AG04450 (cell line): Measurements from ENCODE around the gene PDCD6IP. TPM values are rescaled to one million over a fixed set of nuclear protein-coding genes. Genes with fewer than 3 reads are reported as not detected.

Experiments used
- CTCF ChIA-PET: fragments of 300-600, 350-600 bp; formaldehyde crosslinking; extraction: SDS; loops from one replicate; lab custom pipeline; 2022; ENCODE audit warnings: antibody characterized with exemption, inconsistent platforms; lab: Charles Lee
- POLR2A ChIA-PET: fragments of 350-600 bp; formaldehyde crosslinking; extraction: SDS; loops from one replicate; lab custom pipeline; 2021; ENCODE audit warnings: antibody characterized with exemption, inconsistent platforms; lab: Yijun Ruan, JAX
- DNase-seq: peaks from one replicate; pipeline ENCODE4 v3.0.0-alpha.2; 2011; ENCODE audit warnings: low read depth, low spot score
- H3K27ac ChIP-seq: one replicate; pipeline ENCODE4 v1.5.1; 2012; ENCODE audit warnings: low read depth, low read length, control low read depth
- H3K27me3 ChIP-seq: one replicate; pipeline ENCODE4 v1.6.0; 2012; ENCODE audit warnings: low read length; ENCODE audit not compliant: control insufficient read depth, insufficient read depth
- H3K4me3 ChIP-seq: 2 replicates; pipeline ENCODE4 v1.5.1; 2011; ENCODE audit warnings: mild to moderate bottlenecking, low read depth, low read length, control low read depth
- H3K9me3 ChIP-seq: 2 replicates; pipeline ENCODE4 v1.5.1; 2012; ENCODE audit warnings: low read length; ENCODE audit not compliant: control insufficient read depth, insufficient read depth
- polyA plus RNA-seq: library from polyadenylated mRNA; depleted of rRNA; stranded (reverse); fragments of >200 nt; gene quantifications from 2 replicates; pipeline ENCODE4 v1.2.3, GENCODE V29; 2011
- TF ChIP-seq, protein P1 (sequence below): IDR thresholded peaks from 2 replicates; pipeline ENCODE4 v1.5.1; 2011; ENCODE audit warnings: low read depth, low read length, control low read depth, inconsistent platforms

PDCD6IP gene
- polyA plus RNA-seq, 1 experiment = 188 TPM

DNA sequence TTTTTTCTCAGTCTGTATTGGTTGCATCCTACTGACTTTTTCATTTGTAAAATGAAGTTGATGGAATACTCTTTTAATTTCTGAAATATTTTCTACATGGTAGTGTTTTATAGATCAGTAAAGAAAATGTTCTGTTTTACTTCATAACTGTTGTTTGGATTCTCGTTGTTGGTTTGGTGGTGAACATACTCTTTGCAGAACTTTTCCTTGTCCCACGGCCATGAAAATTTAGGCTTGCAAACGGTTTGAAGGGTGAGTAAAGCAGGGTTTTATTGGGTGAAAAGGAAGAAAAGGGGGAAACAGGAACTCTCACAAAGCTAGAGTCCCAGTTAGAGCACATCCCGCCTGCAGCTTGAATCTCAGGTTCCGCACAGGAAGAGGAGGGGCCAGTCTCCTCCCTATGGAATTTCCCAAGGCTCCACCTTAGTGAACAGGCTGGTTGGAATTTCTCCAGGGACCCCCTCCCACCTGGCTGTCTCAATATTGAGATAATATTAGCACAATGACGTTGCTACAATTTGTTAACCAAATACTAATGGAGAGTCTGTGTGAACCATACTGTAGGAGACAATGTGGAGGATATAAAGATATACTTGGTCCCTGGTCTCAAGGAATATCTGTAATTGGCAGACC, 5.6 kb downstream of the PDCD6IP start:
- DNase-seq = no peak
- ChIA-PET POLR2A (no interaction called here), CTCF (no interaction called here)

DNA sequence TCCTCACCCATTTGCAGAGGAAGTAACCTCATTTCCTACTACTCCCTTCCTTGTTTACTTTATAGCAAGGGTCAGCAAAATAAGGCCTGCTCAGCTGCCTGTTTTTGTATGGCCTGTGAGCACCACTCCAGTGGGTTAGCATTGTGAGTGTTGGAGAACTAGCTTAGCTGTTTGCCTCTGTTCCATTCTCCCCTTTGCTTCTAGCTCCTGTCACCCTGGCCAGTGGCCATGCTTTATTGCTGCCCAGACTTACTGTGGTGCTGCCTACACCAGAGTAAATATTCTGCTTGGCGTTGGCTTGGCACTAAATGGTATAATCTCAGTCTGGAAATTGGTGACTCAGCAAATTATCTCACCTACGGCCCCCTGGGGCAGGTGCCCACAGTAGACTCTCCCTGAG, 8.8 kb downstream of the PDCD6IP start:
- CTCF ChIA-PET = interaction anchor here (1.9 kb wide), 1 partner anchor 31 kb away, joined by 7 read pairs; no protein-coding TSS in a partner anchor
- H3K9me3 ChIP-seq = no peaks in the 10 kb centered on the region
- no peak overlapping the region for H3K27ac ChIP-seq
- no peak for DNase-seq
- POLR2A ChIA-PET = no interaction called here
- TF ChIP-seq, protein P1, sequence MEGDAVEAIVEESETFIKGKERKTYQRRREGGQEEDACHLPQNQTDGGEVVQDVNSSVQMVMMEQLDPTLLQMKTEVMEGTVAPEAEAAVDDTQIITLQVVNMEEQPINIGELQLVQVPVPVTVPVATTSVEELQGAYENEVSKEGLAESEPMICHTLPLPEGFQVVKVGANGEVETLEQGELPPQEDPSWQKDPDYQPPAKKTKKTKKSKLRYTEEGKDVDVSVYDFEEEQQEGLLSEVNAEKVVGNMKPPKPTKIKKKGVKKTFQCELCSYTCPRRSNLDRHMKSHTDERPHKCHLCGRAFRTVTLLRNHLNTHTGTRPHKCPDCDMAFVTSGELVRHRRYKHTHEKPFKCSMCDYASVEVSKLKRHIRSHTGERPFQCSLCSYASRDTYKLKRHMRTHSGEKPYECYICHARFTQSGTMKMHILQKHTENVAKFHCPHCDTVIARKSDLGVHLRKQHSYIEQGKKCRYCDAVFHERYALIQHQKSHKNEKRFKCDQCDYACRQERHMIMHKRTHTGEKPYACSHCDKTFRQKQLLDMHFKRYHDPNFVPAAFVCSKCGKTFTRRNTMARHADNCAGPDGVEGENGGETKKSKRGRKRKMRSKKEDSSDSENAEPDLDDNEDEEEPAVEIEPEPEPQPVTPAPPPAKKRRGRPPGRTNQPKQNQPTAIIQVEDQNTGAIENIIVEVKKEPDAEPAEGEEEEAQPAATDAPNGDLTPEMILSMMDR = no peak
- H3K4me3 ChIP-seq = no peak overlapping the region
- no peaks in the 10 kb centered on the region for H3K27me3 ChIP-seq

More for the DNA sequence above, 5.6 kb downstream of the PDCD6IP start:
- Histone ChIP-seq H3K27me3 (no peaks in the 10 kb centered on the region), H3K27ac (no peak overlapping the region), H3K4me3 (no peak overlapping the region), H3K9me3 (no peaks in the 10 kb centered on the region)
- TF ChIP-seq, protein P1 = no peak

DNA sequence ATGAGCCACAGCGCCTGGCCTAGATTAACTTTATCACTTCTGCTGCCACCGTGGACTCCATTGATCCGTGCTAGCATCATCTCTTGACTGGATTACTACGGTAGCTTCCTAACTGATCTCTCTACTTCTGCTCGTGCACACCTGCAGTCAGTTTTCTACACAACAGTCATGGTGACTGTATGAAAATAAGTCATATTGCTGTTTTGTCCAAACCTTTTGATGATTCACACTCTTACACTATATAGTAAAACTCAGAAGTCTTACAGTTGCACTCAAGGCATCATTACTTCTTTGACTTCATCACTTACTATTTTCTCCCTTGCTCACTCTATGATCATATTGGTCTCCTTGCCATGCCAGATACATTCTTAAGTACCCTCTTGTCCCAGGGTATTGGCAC, 10.1 kb downstream of the PDCD6IP start:
- TF ChIP-seq, protein P1 = no peak
- Histone ChIP-seq H3K27me3 (no peaks in the 10 kb centered on the region), H3K4me3 (no peak overlapping the region), H3K9me3 (no peaks in the 10 kb centered on the region), H3K27ac (no peak overlapping the region)
- DNase-seq = no peak
- ChIA-PET CTCF (no interaction called here), POLR2A (no interaction called here)

DNA sequence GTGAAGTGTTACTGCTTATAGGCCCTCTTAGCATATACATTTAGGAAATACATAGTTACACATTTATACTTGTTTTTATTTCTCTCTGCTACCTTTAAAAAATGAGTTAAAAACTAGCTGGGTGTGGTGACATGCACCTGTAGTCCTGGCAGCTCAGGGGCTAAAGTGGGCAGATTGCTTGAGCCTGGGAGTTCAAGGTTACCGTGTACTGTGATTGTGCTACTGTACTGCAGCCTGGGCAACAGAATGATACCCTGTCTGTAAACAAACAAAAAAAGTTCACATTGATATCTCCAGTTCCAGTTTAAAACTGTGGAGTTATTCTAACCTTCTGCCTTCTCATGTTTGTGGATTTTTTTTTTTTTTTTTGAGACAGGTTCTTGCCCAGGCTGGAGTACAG, 12.1 kb downstream of the PDCD6IP start:
- CTCF ChIA-PET = no interaction called here

DNA sequence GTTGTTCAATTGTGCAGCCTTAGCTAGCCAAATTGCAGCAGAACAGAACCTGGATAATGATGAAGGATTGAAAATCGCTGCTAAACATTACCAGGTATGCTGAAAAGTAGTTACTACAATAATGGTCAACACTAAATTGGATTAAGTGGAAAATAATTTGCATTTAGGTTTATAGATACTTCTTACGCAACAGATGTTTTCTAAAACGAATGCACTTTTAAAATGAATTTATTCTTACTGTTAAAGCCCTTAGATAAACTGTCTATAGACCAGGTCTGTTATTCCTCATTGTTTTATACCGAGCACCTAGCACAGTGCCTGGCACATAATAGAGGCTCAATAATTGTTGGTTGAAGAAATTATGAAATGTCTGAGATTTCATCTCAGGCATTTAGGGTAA, 23.6 kb downstream of the PDCD6IP start:
- no peak for DNase-seq
- Histone ChIP-seq H3K9me3 (no peaks in the 10 kb centered on the region), H3K27me3 (no peaks in the 10 kb centered on the region), H3K27ac (no peak overlapping the region), H3K4me3 (no peak overlapping the region)
- TF ChIP-seq, protein P1 = no peak
- CTCF ChIA-PET = no interaction called here
- POLR2A ChIA-PET = no interaction called here

More for the DNA sequence above, 12.1 kb downstream of the PDCD6IP start:
- H3K4me3 ChIP-seq = no peak overlapping the region
- POLR2A ChIA-PET = interaction anchor here (1.4 kb wide), 1 partner anchor 12 kb away, joined by 4 read pairs; the partner anchor contains the start of gene PDCD6IP
- DNase-seq = no peak
- H3K27ac ChIP-seq = no peak overlapping the region
- TF ChIP-seq, protein P1 = no peak
- no peaks in the 10 kb centered on the region for H3K9me3 ChIP-seq
- H3K27me3 ChIP-seq = no peaks in the 10 kb centered on the region
